Raji (cell line): ENCODE results near the gene HPN.
A peak's percentile ranks its signal among the peaks of the same experiment; 100 is the strongest.

ENCODE experiments used
- POLR2A ChIP-seq: IDR thresholded peaks from 2 replicates; pipeline ENCODE4 v1.6.1; 2011; ENCODE audit warnings: low read depth, low read length, control low read depth; ENCODE audit not compliant: insufficient read depth

The HPN gene

DNA sequence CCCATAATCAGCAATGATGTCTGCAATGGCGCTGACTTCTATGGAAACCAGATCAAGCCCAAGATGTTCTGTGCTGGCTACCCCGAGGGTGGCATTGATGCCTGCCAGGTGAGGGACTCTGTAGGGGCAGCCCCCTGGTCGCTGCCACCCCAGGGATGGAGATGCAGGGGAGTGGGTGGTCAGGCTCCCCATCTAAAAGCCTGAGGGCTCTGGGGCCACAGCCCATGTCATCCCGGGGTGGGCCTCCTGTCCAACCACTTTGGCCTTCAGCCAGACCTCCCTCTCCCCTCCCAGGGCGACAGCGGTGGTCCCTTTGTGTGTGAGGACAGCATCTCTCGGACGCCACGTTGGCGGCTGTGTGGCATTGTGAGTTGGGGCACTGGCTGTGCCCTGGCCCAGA is 24.1 kb downstream of the HPN start:
- no peak for TF ChIP-seq POLR2A

GRCh38 chr19:35066121-35066520 is 24.6 kb downstream of the HPN start:
- no peak for TF ChIP-seq POLR2A

- TF ChIP-seq POLR2A: peak; percentile 57; the same call in 1 of the 2 replicates
Observed at GRCh38 chr19:35066691-35067563, 25.4 kb downstream of the HPN start.

GRCh38 chr19:35068941-35069634 is 27.6 kb downstream of the HPN start:
- no peak for TF ChIP-seq POLR2A

DNA sequence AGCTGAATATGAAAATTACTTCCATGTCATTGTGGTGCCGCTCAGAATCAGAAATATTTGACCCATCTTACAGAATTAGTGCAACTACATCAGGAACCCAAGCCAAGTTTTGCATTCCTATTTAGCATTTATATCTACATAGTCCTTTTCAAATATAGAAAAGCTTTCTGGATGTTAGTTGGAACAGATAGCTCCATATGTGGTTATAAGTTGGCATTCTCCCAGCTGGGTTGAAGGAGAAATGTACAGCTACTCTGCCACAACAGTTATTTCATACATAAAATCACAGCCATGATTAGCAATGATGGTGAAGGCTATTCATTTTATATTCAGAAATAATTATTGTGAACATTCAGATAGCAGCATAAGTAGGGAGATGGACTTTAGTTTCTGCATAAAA is 28.2 kb downstream of the HPN start:
- TF ChIP-seq POLR2A: no peak

DNA sequence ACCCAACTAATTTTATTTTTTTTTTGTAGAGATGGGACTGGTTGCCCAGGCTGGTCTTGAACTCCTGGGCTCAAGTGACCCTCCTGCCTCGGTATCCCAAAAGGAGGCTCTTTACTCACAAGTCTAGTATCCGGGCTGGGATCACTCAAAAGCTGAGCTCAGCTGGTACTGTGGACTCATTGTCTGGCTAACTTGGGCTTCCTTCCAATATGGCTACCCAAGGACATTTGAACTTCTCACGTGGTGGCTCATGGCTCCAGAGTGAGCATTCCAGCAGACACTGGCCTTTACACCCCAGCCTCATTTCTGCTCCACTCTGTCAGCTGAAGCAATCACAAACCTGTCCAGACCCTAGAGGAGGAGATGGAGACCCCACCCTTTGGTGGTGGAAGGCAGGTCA is 28.9 kb downstream of the HPN start:
- no peak for TF ChIP-seq POLR2A

- TF ChIP-seq POLR2A: no peak
Observed at GRCh38 chr19:35073516-35073915, 32.0 kb downstream of the HPN start.

- no peak for TF ChIP-seq POLR2A
Observed at GRCh38 chr19:35073941-35074340, 32.4 kb downstream of the HPN start.

GRCh38 chr19:35074426-35075201 is 33.1 kb downstream of the HPN start:
- TF ChIP-seq POLR2A: no peak

- no peak for TF ChIP-seq POLR2A
Observed at GRCh38 chr19:35075202-35076025, 33.9 kb downstream of the HPN start.

DNA sequence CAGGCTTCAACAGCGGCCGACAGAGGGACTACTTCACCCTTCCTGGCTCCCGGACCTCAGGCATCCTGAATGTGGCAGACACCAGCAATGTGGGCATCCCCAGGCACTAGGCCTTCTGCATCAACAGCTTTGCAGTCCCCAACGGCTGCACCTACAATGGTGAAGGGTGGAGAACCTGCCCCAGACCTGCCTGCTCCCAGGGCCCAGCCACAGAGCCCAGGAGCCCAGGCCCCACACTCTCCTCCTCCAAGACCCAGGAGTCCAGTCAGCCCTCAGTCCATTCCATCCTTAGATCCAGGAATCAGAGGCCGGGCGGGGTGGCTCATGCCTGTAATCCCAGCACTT is 34.5 kb downstream of the HPN start:
- no peak for TF ChIP-seq POLR2A

- TF ChIP-seq POLR2A: no peak
Observed at GRCh38 chr19:35076657-35077056, 35.1 kb downstream of the HPN start.

DNA sequence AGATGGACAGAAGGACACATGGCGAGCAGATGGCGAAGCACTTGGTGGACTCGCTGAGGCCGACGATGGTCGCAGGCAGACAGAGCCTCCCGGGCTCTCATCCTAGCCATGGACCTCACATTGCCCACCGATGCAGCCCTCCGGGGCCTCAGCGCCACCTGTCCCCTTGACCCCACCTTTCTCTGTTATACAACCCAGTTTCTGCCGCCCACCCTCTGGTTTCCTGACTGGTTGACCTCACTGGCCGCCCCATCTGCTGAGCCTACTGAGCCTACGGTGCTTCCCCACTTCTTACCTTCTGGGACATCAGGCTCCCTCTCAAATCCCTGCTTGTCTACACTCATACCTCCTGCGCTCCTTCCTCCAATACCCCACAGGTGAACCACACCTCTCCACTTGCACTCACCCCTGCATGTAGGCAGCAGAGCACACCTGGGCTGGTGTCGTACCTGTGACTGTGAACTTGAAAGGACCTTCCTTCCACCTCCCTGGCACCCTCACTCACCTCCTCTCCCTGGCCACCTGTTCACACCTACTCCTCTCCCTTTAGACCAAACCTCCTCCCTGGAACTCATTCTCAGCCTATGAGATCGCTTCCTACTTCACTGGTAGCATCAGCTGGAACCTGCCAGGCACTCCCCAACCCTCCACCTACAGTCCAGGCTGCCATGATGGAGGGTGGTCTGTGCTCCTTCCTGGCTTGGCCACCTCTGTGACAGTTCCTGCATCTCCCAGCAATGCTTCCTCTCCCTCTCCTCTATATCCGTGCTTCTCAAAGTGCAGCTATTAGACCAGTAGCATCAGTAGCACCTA is 36.1 kb downstream of the HPN start:
- no peak for TF ChIP-seq POLR2A

GRCh38 chr19:35079826-35080225 is 38.3 kb downstream of the HPN start:
- no peak for TF ChIP-seq POLR2A

GRCh38 chr19:35080613-35081170 is 39.2 kb downstream of the HPN start:
- no peak for TF ChIP-seq POLR2A
